T-helper 2 cell treated with Interferon-gamma antibody and Interleukin-4, amounts not matched to agents 100 ng/mL and 5 ng/mL, for 36 hours (primary cell): ENCODE results near the gene TIRAP. TPM values are rescaled to one million over a fixed set of nuclear protein-coding genes. Genes with fewer than 3 reads are reported as not detected.

Experiments used
- intact Hi-C: fragments of 100-400 bp; cut with micrococcal nuclease; formaldehyde crosslinking; loops from one replicate; pipeline ENCODE4 v1.15.1; 2023
- total RNA-seq: library from RNA; stranded (reverse); gene quantifications from 2 replicates; pipeline ENCODE4 v1.2.3, GENCODE V29; 2022

Gene TIRAP
- total RNA-seq, 1 donor from 2014 or later = 17.6 TPM

DNA sequence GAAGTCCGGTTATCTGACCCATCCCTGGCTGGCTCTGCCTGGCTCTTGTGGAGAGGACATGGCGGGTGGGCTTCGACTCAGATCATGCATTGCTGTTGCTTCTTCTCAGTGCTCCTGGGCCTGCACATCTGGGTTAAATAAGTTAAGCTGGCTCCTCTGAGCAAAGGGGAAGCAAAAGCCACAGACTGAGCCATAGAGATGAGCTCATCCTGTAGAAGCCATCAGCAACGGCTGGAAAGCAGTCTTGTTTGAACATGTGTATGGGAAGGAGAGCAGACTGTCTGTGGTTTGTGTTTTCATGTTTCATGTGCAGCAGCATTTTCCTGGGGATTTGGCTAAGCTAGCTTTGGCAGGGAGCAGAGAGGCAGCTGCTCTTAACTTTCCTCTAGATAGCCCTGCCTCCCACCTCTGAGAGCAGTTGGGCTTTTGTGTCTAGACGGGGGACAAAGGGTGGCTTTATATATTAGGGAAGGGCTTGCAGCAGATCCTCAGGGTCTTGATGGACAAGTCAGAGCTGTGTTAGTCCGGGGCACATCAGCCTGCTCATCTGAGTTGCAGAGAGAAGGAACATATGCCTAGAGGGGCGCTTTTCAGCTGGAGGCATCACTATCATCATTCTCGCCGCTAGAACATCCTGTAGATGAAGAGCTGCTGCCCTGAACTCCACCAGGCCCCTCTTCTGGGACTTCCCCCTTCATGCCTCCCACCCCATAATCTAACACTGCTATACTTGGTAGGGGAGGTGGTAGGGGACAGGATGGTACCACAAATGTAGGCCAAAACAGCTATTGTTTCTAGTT, 35.9 kb downstream of the TIRAP start:
- intact Hi-C loops = loop anchor here (2.0 to 5.0 kb wide), 2 partner anchors 36 to 99 kb away; partner anchors contain the start of gene ST3GAL4

GRCh38 chr11:126319374-126319740, 36.5 kb downstream of the TIRAP start:
- intact Hi-C loops = loop anchor here (2.0 to 5.0 kb wide), 2 partner anchors 35 to 98 kb away; partner anchors contain the start of gene ST3GAL4

GRCh38 chr11:126322996-126323395, 40.1 kb downstream of the TIRAP start:
- intact Hi-C loops = no loop called here

DNA sequence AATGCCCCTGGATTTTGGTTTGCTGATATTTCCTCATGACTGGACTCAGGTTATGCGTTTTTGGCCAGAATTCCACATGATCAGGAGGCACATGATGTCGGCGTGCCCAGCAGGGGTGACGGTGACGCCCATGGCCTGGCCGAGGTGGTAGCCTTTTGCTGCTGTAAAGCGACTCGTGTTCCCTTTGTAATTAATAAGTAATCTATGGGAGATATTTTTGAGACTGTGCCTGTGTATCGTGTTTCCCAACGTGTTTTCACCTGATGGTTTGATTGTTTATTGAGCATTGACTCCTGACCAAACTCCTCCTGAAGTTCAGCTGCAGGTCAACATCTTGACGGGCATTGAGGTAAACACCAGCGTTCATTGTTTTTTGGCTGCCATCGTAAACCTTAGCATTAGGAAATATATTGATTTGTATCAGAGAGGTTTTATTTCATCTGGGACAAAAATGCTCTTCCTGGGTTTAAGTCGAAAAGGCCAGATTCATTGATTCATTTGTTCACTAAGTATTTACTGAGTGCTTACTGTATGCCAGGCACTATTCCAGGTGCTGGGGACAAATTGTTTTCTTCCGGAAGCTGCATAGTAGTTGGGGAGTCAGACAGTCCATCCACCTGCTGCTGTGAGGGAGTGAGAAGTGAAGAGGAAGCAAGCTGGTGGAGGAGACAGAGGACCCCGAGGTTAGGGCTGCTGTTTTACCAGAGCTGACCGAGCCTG, 44.5 kb downstream of the TIRAP start:
- intact Hi-C loops = no loop called here

GRCh38 chr11:126328001-126328390, 45.1 kb downstream of the TIRAP start:
- intact Hi-C loops = no loop called here

DNA sequence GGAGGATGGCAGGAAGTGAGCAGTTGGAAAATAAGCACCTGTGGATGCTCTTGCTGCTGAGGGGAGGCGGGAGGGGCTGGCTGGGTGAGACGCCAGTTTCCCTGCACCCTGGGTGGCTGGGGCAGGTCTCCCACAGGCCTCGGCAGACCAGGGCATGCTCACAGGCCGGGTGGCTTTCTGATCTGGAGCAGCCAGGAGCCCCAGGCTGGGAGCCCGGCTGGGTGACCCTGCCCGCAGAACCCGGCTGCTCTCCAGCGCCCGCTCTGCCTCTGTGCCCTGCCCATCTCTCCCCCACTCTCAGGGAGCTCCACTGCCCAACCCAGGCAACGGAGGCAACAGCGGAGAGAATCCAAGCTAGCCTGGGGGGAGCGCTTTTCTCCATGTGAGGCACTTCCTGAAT, 45.6 kb downstream of the TIRAP start:
- intact Hi-C loops = no loop called here

GRCh38 chr11:126328938-126329643, 46.2 kb downstream of the TIRAP start:
- intact Hi-C loops = no loop called here

DNA sequence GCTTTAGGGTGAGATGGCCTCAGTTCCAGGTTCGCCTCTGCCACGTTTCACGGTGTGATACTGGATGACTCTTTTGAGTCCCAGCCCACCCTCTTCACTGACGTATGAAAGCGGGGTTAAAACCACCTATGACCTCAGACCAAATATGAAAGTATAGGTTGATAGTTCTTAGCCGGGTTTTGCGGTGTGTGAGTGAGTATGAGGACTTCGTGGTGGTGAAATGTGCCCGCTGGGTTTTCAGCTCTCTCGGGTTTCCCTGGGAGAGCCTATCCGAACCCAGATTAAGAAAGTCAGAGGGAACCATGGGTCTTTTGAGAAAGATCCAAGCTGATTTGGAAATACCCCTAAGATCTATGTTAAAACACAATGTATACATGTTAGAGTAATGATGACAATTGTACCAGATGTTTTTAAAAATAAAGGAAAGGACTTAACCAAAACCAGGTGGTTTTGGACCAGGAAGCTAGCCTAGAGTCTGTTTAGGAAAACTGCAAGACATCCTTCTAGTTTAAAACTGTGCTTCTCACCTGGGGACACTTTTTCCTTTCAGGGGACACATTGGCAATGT, 46.8 kb downstream of the TIRAP start:
- intact Hi-C loops = no loop called here

DNA sequence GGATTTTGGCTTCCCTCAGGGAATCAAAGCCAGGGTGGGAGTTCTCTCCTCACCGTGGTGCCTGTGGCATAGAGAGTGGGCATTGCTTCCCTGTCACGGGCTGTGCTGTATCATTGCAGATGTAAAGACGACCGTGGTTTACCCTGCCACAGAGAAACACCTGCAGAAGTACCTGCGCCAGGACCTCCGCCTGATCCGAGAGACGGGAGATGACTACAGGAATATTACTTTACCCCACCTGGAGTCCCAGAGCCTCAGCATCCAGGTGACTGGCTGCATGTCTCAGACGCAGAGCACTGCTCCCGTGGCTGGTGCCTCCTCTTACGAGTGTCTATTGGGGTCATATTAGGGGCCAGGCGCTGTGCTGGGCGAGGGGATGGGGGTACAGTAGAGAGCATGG, 48.4 kb downstream of the TIRAP start:
- intact Hi-C loops = no loop called here

GRCh38 chr11:126332221-126332711, 49.4 kb downstream of the TIRAP start:
- intact Hi-C loops = no loop called here

DNA sequence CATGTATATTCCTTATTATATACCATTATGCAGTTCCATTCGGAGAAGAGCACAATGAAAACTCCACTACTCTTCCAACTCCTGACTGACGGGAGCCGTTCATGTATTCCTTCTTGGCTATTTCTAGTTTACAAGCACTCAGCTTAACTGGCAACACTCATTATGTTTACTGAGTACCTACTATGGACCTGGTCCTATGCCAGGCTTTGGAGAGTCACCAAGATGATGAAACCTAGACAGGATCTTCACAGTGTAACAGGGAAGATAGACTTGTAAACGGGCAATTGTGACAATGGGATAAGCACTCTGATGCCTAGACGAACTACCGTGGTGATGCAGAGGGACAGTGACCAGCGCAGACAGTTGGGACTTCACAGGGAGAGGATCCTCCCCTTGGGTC, 50.2 kb downstream of the TIRAP start:
- intact Hi-C loops = no loop called here

DNA sequence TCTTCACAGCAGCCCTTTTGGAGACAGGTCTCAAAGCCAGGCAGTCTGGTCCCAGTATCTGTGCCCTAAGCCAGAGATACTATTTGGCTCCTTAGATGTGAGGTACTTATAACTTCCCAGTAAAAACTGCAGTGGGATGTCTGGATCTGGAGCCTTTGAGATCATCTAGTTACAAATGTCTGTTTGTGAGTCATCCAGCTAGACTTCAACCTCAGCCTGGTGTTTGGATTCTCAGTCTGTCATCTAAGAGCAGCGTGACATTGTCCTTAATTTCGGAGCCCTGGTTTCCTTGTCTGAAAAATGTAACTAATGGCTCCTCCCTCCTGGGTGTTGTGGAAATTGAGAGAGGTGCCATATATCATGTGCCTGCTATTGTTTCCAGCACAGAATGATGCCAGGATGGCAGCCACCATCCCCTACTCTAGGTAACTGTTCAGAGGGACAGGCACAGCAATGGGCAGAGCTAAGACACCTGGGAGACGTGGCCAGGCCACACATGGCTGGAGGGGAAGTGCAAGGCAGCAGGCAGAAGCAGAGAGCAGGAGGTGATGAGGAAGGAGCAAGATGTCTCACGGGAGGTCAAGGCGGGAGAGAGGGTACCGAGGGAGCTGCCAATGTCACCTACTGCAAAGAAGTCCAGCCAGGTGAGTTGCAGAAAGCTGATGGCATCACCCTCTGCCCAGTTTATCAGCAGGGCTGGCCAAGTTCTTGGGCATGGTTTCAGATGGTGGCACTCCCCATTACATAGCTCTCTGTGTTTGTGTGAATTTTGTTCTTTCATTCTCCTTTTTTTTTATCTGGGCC, 52.0 kb downstream of the TIRAP start:
- intact Hi-C loops = no loop called here

GRCh38 chr11:126335463-126335760, 52.5 kb downstream of the TIRAP start:
- intact Hi-C loops = no loop called here

GRCh38 chr11:126336138-126336541, 53.2 kb downstream of the TIRAP start:
- intact Hi-C loops = no loop called here

DNA sequence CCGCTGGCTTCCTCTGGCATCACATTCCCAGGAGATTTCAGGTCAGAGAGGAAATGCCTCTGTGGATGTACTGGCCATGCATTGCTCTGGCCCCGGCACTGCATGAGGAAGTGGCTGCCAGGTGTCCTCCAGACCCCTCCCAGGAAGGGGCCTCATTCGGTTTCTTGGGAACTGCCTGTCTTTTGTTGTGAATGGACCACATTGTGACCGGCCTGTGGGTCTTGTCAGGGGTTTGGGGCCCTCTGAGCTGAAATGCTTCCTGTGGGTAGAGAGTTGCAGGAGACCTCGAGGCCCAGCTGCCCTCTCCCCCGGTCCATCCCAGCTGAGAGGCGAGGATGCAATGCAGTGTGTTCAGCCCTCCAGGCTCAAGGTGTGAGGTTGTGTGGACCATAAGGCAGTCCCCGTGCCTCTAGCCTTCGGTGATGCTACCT, 53.8 kb downstream of the TIRAP start:
- intact Hi-C loops = no loop called here

GRCh38 chr11:126337126-126337473, 54.2 kb downstream of the TIRAP start:
- intact Hi-C loops = no loop called here

DNA sequence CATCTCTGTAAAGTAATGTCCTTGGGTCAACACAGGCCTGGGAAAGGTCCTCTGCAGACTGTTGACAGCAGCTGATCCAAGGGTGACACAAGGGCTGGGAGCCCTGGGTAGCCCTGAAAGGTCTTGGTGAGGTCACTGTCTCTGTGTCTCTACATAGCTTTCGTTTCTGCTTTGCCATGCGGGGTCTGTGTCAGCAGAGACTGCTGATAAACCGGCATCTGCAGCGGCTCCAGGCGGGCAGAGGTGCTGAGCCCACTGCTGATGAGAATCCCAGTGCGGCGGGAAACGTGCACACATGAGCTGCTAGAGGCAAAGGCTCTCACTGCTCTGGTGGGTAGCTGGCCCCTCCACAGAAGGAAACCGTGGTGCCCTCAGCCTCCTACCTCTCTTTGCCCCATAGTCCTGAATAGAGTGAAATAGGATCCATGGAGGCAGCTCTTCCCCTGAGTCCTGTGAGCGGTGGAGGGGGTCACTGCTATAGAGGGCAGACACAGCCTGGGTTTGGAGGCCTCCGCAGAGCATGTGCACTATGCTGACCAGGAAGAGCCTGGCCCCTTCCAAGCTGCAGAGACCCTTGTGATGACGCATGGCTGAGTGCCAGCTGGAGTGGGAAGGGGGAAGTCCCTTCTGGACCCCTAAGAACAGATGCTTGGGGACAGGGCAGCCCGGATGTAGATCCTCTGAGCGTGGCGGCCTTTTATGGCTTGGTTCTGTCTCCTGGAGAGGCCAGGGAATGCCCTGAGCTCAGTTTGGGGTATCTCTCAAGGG, 54.8 kb downstream of the TIRAP start:
- intact Hi-C loops = no loop called here

DNA sequence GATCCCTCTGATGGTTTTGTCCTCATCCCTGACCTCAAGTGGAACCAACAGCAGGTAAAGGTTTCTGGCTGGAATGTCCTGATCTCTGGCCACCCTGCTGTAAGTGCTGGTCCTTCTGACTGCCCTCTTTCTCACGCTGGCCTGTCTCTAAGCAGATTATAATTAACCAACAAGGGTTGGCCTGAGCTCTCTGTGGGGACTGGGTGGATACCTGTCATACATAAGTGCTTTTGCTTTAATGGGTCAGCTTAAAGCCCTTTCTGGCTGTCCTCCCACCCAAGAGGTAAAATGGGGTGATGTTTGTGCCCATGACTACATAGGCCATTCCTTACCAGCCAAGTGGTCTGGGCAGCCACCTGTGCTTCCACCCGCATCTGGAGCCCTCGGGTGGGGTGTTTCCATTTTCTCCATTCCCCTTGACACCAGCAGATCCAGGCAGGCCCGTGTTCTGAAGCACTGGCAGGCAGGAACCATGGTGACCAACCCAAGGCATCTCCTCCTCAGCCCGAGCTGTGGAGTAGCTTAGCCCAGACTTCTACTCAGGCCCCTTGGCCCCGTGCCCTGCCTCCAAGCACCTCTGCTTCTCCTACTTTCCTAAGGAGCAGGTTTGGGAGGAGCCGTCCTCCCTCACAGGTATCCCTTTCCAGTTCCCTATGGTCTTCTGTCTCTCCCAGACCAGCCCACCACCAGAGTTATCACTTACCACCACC, 55.6 kb downstream of the TIRAP start:
- intact Hi-C loops = no loop called here

GRCh38 chr11:126339073-126339862, 56.4 kb downstream of the TIRAP start:
- intact Hi-C loops = no loop called here
